ENCODE data around the gene AVEN.

GRCh38 chr15:34038871-34039789 is at the start of gene AVEN:
- no peak for TF ChIP-seq CTCF (IDR thresholded peaks at IDR 0.05)
- TF ChIP-seq TAF1 (IDR thresholded peaks at IDR 0.05; ENCODE audit: borderline replicate concordance, low read depth, low read length): no peak
- TF ChIP-seq ZBTB33 (IDR thresholded peaks at IDR 0.05; ENCODE audit: borderline replicate concordance, low read depth): no peak
